ENCODE data around the gene SYTL3.
A peak's percentile ranks its signal among the peaks of the same experiment; 100 is the strongest.

The SYTL3 gene

DNA sequence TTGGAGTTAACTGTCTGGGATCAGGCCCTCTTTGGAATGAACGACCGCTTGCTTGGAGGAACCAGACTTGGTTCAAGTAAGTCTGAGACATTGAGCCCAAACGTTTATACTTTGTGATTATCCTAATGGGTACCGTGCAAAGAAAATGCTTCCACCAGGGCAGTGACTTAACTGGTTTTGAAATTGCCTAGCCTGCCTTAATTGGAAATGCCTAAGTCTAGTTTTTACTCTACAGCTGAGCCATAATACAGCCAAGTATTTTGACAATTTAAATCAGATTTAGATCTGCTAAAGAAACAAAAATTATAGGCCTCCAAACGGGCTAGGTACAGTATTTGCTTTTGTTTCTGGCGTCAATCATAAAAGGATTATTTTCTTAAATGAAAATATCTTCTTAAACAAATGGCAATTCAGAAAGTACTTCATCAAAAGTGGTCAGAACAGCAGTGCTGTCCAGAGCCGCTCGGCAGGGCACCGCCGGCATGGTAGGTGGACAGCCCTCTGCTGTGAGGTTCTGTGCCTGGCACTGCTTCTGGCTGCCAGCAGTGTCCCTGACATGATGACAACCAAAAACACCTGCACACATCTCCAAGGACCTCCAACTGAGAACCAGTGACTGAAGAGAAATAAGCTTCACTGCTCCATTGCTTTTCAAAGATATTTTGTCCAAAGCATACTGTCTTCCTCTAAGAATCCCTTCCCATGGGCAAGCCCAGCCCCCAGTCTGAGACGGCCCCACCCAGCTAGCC, 113.8 kb downstream of the SYTL3 start:
- DNase-seq, result no peak

DNA sequence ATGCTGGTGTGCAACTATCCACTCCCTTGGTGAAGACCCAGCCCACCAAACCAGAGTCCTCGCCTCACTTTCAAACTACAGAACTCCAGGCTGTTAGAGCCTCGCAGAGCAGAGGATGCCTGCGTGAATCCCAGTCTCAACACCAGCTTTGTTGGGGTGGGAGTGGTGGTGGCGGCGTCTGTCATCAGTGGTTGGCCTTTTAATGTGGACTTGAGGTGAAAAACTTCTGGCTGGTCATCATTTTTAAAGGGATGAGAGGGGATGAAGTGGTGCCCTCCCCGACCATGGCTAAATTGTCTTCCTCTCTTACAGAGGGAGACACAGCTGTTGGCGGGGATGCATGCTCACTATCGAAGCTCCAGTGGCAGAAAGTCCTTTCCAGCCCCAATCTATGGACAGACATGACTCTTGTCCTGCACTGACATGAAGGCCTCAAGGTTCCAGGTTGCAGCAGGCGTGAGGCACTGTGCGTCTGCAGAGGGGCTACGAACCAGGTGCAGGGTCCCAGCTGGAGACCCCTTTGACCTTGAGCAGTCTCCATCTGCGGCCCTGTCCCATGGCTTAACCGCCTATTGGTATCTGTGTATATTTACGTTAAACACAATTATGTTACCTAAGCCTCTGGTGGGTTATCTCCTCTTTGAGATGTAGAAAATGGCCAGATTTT, 114.5 kb downstream of the SYTL3 start:
- no peak for DNase-seq

DNA sequence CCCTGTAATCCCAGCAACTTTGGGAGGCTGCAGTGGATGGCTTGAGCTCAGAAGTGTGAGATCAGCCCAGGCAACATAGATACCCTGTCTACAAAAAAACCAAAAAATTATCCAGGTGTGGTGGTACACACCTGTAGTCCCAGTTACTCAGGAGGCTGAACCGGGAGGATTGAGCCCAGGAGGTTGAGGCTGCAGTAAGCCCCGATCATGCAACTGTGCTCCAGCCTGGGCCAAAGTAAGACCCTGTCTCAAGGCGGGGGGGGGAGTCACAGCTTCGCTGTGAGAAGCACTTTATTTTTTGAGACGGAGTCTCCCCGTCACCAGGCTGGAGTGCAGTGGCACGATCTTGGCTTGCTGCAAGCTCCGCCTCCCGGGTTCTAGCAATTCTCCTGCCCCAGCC, 115.1 kb downstream of the SYTL3 start:
- no peak for DNase-seq

DNA sequence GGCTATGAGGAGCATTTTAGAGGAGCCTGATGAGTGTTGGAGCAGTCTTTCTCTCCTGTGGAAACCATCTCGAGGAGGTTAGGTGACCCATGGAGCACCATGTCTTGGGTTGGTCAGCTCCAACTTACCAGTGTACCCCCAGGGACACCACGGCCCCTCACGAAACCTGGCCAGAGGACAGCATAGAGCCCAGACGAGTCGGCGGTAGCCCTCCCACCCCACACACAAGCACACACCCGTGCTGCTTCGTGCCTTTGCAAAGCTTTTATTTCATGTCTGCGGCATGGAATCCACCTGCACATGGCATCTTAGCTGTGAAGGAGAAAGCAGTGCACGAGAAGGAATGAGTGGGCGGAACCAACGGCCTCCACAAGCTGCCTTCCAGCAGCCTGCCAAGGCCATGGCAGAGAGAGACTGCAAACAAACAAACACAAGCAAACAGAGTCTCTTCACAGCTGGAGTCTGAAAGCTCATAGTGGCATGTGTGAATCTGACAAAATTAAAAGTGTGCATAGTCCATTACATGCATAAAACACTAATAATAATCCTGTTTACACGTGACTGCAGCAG, 115.7 kb downstream of the SYTL3 start:
- DNase-seq, result peak; percentile 28

DNA sequence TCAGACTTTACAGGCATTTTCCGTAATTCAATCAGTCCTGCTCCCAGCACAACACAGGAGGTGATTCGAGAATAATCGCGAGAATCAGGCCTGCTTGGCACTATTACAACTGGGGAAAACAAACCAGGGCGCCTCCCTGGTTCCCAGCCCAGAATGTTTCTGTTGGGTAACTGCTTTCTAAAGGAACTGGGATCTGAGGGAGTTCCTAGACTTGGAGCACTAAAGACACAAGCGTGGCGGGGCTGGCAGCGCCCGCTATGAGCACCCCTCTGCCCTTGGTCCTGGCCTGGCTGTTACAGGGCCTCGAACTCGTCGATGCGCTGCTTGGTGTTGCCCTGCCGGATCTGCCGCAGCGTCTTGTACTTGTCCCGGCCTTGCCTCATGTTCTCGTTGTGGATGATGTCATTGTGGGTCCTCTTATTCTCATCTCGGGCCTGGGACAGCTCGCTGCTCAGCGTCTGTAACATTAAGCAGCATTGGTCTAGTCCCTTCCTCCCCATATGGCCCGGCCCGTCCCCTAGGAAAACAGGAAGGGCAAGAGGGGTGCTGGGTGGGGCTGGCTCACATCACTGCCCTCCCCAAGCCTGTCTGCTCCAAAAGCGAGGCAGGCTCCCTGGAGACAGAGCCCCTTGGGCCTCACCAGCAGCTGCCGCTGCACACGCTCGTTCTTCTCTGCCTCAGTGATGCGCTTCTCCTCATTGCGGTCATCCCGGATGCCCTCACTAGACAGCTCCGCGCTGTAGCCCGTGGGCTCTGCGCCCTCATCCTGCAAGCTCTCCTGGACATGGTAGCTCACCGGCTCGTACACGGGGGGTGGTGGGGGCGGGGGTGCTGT, 117.0 kb downstream of the SYTL3 start:
- no peak for DNase-seq

DNA sequence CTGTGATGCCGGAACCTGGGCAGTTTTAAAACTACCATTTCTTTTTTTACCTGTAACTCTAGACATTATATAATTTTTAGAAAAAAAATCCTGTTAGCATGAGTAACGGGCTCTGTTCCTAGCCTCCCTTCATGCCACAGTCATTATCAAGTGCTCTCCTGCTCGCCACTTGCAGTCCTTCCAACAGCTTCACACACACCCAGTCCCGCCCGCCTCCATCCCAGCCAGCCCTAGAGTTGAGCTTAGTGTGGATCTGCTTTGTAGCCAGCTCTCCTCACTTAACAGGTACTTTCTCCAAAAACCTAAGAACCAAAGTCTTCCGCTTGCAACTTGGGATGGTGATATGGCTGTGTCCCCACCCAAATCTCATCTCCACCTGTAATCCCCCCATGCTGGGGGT, 117.9 kb downstream of the SYTL3 start:
- DNase-seq, result no peak

DNA sequence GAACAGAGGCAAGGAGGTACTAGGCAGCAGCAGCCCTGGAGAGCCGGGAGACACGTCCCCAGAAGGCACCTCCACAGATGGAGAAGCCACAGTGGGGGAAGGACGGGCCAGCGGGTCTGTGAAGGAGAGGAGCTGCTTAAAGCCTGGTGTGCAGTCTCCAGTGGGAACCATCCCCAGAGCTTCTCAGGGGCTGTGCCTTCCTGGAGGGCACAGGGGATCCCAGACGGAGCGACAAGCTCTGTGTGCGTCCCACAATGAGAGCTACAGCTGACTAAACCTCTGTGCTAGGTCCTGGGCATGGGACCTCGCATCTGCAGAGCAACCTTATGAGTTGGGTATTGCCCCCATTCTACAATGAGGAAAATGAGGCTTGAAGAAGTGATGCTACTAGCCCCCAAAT, 118.6 kb downstream of the SYTL3 start:
- DNase-seq, result no peak

DNA sequence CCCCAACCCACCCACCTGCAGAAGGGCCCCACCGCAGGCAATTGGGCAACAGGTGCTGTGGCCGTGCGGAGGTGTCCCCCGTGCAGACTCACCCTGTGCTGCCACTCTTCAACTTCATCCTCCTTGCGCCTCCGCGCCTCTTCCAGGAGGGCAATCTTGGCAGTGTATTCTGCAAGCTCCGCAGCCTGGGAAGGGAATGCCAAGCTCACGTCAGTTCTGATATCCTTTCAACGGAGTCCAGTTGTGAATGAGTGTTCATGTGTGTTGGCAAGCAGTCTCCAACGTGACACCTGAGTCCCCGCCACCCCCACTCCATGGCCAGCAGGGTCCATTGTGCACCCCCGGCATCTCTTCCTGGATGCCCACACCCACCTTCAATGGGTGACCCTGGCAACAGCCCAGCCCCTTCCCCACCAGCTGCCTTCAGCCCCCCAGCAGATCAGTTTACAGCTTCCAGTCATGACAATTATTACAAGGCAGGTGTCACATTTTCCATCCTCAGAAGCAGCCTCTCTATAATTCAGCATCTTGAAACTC, 119.4 kb downstream of the SYTL3 start:
- no peak for DNase-seq

DNA sequence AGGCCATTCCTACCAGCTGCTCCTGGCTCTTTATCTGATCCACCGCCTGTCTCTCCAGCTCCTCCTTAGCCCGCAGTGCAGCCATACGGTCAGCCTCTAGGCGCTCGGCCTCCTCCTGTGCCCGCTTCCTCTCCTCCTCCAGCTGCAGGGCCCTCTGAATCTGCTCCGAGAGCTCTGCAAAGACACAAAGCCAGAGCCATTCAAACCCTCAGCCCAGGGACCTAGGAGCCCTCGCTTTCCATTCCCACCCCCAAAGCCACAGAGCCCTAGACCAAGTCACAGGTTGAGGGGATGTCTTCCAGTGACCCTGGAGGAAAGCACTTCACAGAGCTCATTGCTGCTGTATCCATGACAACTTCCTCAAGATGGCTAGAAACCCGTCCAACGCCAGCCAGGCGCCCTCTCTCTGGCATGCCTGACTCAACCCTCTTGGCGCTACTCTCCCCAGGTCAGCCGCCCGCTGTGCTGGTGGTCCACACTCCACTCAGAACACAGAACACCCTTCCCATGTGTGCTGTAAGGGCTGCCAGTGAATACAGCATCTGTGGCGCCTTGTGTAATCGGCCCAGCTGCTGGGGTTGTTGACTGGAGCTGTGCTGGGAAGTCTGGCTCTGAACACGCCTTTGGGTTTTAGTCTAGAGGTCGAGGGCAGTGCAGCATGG, 120.0 kb downstream of the SYTL3 start:
- DNase-seq, result no peak

DNA sequence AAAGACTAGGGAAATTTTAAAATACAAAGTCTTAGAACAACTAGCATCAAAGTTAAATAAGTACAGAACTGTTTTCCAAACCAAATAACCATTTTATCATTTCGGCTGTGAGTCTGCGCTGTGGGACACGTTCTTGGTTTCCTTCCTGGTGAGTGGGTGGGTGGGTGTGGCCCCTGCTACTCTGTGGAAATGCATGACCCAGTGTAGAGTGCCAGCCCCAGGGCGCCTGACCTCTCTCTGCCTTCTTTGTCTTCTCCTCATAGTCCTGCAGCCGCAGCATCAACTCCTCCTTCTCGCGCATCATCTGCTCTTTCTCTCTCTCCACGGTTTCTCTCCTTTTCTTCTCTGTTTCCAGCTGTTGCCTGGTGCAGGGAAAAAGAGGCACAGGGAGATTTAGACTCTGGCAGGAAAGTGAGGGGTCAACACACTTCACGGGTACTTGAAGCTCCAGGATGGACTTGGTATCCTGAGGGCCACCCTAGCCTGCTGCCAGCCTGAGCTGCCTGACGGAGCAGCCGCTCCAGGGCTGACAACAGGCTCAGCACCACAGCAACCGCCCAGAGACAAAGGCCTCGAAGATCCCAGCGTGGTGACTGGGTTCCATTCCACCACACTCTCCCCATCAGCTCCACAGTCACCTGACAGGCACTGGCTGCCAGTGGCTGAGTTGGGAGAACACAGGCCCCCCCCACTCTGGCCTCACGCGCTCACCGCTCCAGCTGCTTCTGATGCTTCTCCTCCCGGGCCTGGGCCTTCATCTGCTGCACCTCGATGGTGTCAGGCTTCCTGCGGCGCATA, 120.9 kb downstream of the SYTL3 start:
- DNase-seq, result no peak

DNA sequence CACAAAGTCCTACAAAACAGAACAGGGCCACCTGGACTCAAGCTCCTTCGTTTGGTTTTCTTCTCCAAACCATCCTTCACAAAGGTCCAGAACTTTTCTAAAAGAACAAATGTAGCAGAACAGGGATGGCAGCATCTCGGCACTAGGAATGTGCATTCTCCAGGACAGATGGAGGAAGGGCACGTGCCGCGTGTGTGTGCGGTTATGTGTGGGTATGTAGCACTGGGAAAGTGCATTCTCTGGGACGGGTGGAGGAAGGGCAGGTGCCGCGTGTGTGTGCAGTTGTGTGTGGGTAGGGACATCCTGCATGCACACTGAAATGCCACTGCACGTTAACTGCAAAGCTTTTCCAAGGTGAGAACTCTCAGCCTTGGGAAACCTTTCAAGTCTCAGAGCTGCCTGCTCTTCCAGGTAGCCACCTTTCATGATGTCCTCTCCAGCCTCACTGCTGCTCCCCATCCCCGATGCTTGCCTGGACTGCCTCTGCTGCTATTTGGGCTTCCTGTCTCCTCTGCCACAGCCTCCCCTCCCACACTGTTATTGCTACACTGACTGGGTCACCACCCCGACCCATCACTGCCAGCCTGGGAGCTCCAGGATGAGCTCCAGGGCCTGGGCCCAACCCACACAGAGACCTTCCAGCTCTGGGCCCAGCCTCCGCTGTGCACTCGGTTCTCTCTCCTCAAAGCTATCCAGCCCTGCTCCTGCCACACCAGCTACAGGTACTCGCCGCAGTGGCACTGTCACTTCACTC, 121.7 kb downstream of the SYTL3 start:
- no peak for DNase-seq

DNA sequence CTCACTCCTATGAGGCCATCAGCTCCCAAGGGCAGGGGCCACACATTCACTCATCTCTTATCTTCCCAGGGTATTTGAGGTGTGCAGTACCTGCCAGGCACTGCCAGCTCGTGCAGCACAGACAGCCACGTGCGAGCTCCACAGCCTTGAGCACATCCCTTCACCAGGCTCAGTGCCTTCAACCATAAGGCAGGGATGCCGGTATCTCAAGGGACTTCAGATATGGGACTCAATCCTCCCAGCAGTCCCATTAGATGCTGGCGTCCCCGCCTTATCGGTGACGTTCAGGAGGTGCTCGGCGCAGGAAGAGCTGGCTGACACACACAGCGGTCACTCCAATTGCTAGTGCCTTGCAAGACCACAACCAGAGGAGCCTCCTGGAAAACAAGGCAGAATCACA, 122.3 kb downstream of the SYTL3 start:
- DNase-seq, result no peak

DNA sequence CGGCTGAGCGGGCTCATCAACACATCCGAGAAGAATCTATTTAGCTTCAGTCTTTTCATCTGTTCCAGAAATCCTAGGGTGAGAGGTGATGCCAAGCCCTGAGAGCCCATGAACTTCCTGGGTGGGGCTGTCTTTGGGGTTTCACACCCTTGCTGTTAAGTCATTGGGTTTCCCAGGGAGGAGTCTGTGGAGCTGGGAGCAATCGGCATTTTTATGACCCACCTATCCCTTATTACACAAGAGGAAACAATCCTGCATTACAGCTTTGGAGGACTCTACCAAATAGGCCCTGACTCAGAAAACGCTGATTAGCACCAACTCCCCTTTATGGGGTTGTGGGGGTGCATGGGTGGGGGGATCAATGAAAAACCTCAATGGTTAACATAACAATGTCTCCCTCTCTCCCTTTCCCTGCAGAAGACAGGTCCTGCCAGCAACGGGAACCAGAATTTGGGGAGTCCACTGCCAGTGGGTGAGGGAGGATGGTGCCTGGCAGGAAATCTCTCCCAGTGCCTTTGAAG, 123.1 kb downstream of the SYTL3 start:
- no peak for DNase-seq

DNA sequence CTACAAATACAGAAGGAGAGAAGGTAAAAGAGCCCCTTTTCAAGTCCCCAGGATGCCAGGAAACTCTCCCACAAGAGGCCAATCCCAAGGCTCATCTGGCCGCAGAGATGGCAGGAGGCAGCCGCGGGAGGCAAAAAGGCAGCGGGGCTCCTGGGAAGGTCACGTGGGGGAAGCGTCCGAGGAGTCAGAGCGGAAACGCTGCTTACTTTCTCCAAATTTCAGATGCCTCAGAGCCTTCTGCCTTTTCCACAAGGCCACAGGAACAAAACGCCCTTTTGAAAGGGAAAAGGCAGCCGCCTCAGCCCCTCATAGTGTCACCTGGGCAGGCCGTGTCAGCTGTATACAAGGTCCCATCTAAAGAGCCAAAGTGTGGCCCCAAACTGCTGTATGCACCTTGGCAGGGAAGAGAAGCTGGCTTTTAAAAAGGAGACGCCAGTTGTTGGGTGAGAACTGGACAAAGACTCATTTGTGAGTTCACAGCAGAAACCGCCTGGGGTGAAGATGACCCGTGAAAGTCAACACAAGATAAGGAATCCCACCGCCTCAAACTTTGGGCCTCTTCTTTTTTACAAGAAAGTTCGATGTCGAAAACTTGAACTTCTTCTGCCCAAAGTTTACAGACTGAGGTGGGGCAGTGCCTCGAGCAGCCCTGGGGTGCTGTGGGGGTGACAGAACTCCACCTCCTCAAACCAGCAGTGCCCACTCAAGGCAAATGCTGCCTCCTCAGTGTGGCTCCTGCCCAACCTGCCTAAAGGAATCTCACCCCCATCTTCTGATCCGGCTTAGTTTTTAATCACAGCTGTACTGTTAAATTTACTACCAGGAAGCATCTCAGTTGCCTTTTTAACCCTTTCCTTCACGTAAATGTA, 124.0 kb downstream of the SYTL3 start:
- DNase-seq, result no peak

DNA sequence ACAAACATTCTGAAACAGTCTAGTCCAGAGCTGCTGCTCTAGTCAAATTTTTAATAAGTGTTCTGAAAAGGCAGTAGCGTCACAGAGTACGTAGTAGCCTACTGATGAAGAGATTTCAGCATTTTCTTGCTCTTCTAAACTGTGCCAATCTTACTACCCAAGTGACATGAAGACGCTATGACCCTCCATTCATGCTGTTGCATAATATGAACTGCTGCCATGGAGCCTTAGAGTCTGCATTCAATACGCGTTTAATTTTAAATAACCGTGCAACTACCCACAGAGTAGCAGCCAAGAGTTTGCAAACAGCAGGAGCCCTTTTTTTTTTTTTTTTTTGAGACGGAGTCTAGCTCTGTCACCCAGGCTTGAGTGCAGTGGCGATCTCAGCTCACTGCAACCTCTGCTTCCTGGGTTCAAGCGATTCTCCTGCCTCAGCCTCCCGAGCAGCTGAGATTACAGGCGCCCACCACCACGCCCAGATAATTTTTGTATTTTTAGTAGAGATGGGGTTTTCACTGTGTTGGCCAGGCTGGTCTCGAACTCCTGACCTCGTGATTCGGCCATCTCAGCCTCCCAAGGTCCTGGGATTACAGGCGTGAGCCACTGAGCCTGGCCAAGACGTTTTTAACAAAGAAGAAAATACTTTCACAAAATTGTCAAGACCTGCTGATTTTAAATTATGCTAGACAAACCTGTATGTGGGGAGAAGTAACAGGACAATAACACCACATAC, 125.0 kb downstream of the SYTL3 start:
- no peak for DNase-seq

DNA sequence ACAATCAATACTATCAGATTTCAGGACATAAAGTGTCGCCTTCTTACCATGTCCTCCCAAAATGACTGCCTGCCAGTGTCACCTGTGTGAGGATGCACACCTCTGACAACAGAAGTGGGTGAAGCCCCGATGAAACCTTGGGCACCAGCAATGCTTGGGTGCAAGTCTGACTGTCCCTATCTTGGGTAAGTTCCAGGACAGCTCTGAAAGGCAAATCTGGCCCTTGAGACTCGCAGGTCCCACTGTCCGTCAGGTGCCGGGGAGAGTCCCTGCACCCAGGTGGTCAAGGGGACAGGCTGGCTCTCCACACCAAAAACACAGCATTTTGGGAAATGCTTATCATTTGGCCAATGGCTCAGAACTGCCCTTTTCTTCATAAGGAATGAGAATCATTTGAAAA, 126.0 kb downstream of the SYTL3 start:
- DNase-seq, result no peak

DNA sequence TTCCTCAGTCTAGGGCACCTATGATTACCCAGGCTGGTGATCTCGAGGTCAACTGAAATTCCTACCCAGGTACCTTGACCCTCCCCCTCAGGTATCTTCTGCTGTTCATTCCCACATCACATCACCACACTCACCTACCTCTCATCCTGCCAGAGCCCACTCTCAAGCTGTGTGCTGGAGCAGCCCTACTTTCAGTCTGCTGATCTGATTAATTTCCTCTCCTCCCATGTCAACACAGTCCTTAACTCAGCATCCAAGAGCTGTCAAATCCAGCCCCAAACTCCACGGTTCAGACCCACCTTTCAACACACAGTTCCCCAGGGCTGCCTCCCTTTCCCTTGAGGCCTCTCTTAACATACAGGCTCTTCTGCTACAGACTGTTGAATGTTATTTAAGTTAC, 126.9 kb downstream of the SYTL3 start:
- DNase-seq, result no peak

DNA sequence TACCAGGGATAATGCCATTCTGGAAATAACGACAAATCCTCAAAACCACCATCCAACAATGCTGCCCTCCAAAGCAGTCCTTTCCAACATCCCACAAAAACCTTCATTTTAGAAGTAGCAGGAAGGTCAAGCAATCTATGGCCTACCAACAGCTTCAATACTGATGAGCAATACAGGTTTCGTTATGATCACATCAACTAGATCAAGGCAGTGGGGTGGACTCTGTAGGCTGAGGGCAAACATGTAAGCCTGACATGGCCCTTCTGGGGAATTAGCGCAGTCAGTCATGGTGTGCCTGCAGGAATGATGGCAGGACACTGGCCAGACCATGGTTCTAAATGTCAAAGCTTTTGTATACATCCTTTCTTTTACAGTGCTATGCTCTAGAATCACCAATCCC, 127.7 kb downstream of the SYTL3 start:
- no peak for DNase-seq

DNA sequence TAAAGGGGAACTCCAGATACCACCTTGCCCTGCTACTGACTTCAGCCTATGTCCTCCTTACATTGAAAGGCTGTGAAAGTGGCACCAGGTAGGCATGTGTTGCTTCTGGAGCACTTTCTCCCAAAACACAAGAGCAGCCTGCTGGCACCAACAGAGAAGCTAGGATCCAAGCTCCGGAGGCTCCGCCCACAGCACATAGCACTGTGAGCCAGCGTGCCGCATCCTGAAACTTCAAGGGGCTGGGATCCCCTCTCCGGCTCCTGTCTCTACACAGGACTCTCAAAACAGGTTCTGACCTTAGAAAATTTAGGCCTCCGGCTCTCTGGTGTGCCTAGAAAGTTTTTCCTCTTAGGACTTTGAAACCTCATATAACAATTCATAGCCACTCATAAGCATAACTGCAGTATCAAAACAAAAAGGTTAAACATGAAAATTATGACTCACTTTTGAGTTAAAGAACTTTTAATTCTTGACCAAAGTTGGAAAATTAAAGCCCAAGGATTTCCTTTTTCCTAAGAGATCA, 128.2 kb downstream of the SYTL3 start:
- no peak for DNase-seq
